Endodermal cell (in vitro differentiated cells): ENCODE results near the gene EIF4G2. TPM values are rescaled to one million over a fixed set of nuclear protein-coding genes. Genes with fewer than 3 reads are reported as not detected.

Experiments used
- DNase-seq: peaks from one replicate; pipeline ENCODE4 v3.0.0-alpha.2; 2017
- H3K27ac ChIP-seq: 2 replicates; pipeline ENCODE4 v1.5.1; 2013; ENCODE audit warnings: mild to moderate bottlenecking, low read depth, low read length, moderate library complexity
- H3K27me3 ChIP-seq: 2 replicates; pipeline ENCODE4 v1.6.1; 2013; ENCODE audit warnings: mild to moderate bottlenecking, low read length, moderate library complexity; ENCODE audit not compliant: insufficient read depth, control insufficient read depth, poor library complexity, severe bottlenecking
- H3K36me3 ChIP-seq: 2 replicates; pipeline ENCODE4 v1.7.0; 2013; ENCODE audit warnings: mild to moderate bottlenecking, low read length, moderate library complexity; ENCODE audit not compliant: control insufficient read depth, insufficient read depth
- H3K4me1 ChIP-seq: one replicate; pipeline ENCODE4 v1.7.0; 2013; ENCODE audit warnings: low read length; ENCODE audit not compliant: control insufficient read depth, insufficient read depth
- H3K4me3 ChIP-seq: 2 replicates; pipeline ENCODE4 v1.5.1; 2013; ENCODE audit warnings: mild to moderate bottlenecking, low read length, moderate library complexity
- H3K9ac ChIP-seq: 2 replicates; pipeline ENCODE4 v1.6.1; 2013; ENCODE audit warnings: mild to moderate bottlenecking, low read length, moderate library complexity; ENCODE audit not compliant: poor library complexity, severe bottlenecking; ENCODE audit errors: extremely low read depth
- H3K9me3 ChIP-seq: 2 replicates; pipeline ENCODE4 v1.6.1; 2013; ENCODE audit warnings: mild to moderate bottlenecking, low read length, moderate library complexity; ENCODE audit not compliant: control insufficient read depth
- H3K27ac Mint-ChIP-seq: 2 replicates; pipeline ENCODE4 v1.8.0; 2020; ENCODE audit warnings: mixed read lengths
- H3K27me3 Mint-ChIP-seq: 2 replicates; pipeline ENCODE4 v1.8.0; 2021; ENCODE audit warnings: mild to moderate bottlenecking, mixed read lengths; ENCODE audit not compliant: insufficient read depth
- H3K36me3 Mint-ChIP-seq: 2 replicates; pipeline ENCODE4 v1.8.0; 2020; ENCODE audit warnings: low read depth, mixed read lengths
- H3K4me1 Mint-ChIP-seq: 2 replicates; pipeline ENCODE4 v1.8.0; 2020; ENCODE audit warnings: mixed read lengths
- H3K4me3 Mint-ChIP-seq: 2 replicates; pipeline ENCODE4 v1.8.0; 2020; ENCODE audit warnings: mild to moderate bottlenecking, moderate library complexity, mixed read lengths
- H3K9me3 Mint-ChIP-seq: 2 replicates; pipeline ENCODE4 v1.8.0; 2020; ENCODE audit warnings: mild to moderate bottlenecking, mixed read lengths
- CTCF ChIP-seq: fragments of 200-600 bp; sonication (generic); conservative IDR thresholded peaks from 2 replicates; pipeline ENCODE4 v1.5.0; 2021; ENCODE audit warnings: antibody characterized with exemption, mild to moderate bottlenecking
- WGBS, 2 experiments: methylation state at CpG; one replicate each; pipeline versions ENCODE4 v1.1.5 to v1.1.7; 2013; ENCODE audit warnings: missing lambda C conversion rate in 2 of 2, mixed read lengths in 1 of 2; ENCODE audit not compliant: insufficient coverage in 1 of 2, insufficient read length in 1 of 2; 5-methylcytosine and 5-hydroxymethylcytosine counted together
- total RNA-seq, 2 donors: library from RNA; stranded (reverse); fragmentation: NEBNext Ultra II Directional in 1 of 2; extraction: Animal tissue kit (Norgen Biotek cat#: 25700) in 1 of 2; gene quantifications; 2 replicates in 1 of 2; 3 replicates in 1 of 2; pipeline ENCODE4 v1.2.1, GENCODE V29; 2021

The EIF4G2 gene
- total RNA-seq, 2 donors from 2014 or later = 753 to 1,007 TPM

DNA sequence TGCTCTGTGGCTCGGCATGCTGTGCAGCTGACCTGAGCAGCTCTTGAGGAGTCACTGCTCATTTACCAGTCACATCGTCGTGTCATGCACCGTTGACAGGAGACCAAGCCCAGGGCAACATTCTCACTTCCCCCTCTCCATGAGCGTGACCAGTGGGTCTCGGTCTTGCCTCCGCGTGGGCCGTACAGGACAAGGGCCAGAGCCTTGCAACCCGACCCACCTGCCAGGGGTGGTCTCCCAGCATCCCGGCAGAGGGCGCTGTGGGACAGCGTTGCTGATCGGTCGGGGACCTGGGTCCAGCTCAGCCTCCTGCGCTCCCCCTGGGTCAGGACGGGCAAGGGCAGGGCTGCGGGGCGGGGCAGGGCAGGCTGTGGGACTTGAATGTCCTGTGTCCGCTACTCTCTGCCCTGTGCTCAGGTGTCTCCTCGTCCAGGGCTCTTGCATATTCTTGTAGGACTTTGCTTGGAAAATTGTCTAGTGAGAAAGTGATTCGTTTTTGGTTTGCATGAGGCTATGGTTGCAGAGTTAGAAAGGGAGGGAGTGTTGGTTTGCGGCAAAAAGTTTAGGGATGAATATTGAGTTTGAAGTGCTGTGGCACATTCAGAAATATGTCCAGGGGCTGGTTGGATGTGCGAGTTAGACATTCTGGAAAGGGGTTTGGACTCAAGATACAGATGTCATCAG, 16.2 kb downstream of the EIF4G2 start:
- Mint-ChIP-seq H3K4me3 (no peak overlapping the region), H3K4me1 (peaks cover 3% of the 10 kb centered on the region), H3K9me3 (no peaks in the 10 kb centered on the region), H3K36me3 (peaks cover 13% of the 10 kb centered on the region), H3K27ac (no peak overlapping the region), H3K27me3 (peaks cover 6% of the 10 kb centered on the region)
- TF ChIP-seq CTCF = peak; percentile 97
- no peaks in the 10 kb centered on the region for H3K9me3 ChIP-seq
- H3K36me3 ChIP-seq = peaks cover 15% of the 10 kb centered on the region
- no peak overlapping the region for H3K9ac ChIP-seq
- peak; percentile 98 for DNase-seq
- H3K27ac ChIP-seq = no peak overlapping the region
- no peaks in the 10 kb centered on the region for H3K4me1 ChIP-seq
- H3K4me3 ChIP-seq = no peak overlapping the region
- H3K27me3 ChIP-seq = peaks cover 7% of the 10 kb centered on the region
- 17 to 19% methylated on average over 15 to 24 of the region's 24 CpGs for WGBS, 2 experiments

DNA sequence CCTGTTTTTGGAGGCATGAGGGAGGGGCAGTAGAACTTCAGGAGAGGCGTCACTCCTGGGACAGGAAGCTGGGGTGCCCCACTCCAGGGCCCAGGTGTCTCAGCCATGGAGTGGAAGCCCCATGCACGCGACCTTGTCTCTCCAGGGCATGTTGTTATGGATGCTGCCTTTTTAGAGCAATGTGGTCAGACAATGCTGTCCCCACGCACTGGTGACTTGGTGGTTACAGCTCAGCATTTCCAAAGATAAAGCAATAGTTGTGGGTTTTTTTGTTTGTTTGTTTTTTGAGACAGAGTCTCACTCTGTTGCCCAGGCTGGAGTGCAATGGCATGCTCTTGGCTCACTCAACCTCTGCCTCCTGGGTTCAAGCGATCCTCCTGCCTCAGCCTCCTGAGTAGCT, 22.3 kb downstream of the EIF4G2 start:
- no peaks in the 10 kb centered on the region for H3K27me3 Mint-ChIP-seq
- peaks cover 3% of the 10 kb centered on the region for H3K27me3 ChIP-seq
- H3K9ac ChIP-seq = no peak overlapping the region
- no peak overlapping the region for H3K27ac ChIP-seq
- H3K27ac Mint-ChIP-seq = no peak overlapping the region
- no peaks in the 10 kb centered on the region for H3K9me3 Mint-ChIP-seq
- no peaks in the 10 kb centered on the region for H3K36me3 ChIP-seq
- no peak for DNase-seq
- no peak for TF ChIP-seq CTCF
- peaks cover 23% of the 10 kb centered on the region for H3K4me1 Mint-ChIP-seq
- no peaks in the 10 kb centered on the region for H3K36me3 Mint-ChIP-seq
- H3K4me3 ChIP-seq = no peak overlapping the region
- no peak overlapping the region for H3K4me3 Mint-ChIP-seq
- H3K4me1 ChIP-seq = peaks cover 18% of the 10 kb centered on the region
- 96 to 100% methylated on average over 4 to 5 of the region's 5 CpGs for WGBS, 2 experiments
- no peaks in the 10 kb centered on the region for H3K9me3 ChIP-seq

DNA sequence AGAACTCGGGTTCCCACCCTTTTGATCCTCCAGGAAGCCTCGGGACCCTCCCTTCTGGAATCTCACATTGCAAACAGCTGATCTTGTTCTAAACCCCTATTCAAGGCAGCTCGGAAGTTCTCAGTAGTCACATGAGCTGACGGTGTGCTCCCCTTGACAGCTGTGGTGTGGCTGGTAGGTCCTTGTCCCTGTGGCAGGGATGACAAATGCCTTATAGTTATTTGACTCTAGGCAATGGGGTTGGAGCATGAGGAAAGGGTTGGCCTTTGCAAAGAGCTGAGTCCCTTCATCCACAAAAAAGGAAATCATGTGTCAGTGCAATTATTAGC, 23.6 kb downstream of the EIF4G2 start:
- H3K27ac Mint-ChIP-seq = peak overlapping the region; percentile 89
- Histone ChIP-seq H3K9ac (no peak overlapping the region), H3K4me1 (peaks cover 18% of the 10 kb centered on the region), H3K4me3 (peak overlapping the region; percentile 71), H3K36me3 (no peaks in the 10 kb centered on the region), H3K27me3 (no peaks in the 10 kb centered on the region), H3K27ac (peak overlapping the region; percentile 29), H3K9me3 (no peaks in the 10 kb centered on the region)
- no peaks in the 10 kb centered on the region for H3K27me3 Mint-ChIP-seq
- TF ChIP-seq CTCF = no peak
- 63 to 100% methylated on average over 1 to 4 of the region's 4 CpGs for WGBS, 2 experiments
- DNase-seq = no peak
- H3K9me3 Mint-ChIP-seq = no peaks in the 10 kb centered on the region
- peak overlapping the region; percentile 30 for H3K4me3 Mint-ChIP-seq
- peaks cover 1% of the 10 kb centered on the region for H3K36me3 Mint-ChIP-seq
- peaks cover 23% of the 10 kb centered on the region for H3K4me1 Mint-ChIP-seq
